NCI-H2171 (cell line): ENCODE measurements around the gene THAP6.
"Not testable (repeated sequence)": the region's sequence is repeated elsewhere in the genome, so short reads cannot be mapped to it uniquely, and the experiment has no call there.

Source experiments
- DNase-seq: peaks from one replicate; lab custom pipeline; 2025; lab: John Stamatoyannopoulos, UW

The THAP6 gene

DNA sequence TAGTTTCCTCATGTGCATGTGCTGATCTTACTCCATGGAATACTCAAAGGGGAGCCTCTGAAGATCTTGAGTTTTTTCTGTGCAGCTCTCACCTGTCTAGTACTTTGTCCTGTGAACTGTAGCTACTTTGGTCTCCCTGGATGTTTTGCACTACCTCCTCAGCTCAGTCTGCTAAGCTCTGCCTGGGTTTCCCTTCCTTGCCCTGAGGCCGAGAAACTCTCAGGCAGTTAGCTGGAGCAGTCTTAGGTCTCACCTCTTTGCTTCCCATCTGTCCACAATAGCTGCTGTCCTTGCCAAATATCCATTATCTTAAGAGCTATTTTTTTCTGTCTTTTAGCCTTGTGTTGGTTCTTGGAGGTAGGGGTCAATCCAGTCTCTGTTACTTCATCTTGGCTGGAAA is 11.6 kb downstream of the THAP6 start:
- no peak for DNase-seq

GRCh38 chr4:75527482-75527881 is 13.2 kb downstream of the THAP6 start:
- DNase-seq, result no peak

DNA sequence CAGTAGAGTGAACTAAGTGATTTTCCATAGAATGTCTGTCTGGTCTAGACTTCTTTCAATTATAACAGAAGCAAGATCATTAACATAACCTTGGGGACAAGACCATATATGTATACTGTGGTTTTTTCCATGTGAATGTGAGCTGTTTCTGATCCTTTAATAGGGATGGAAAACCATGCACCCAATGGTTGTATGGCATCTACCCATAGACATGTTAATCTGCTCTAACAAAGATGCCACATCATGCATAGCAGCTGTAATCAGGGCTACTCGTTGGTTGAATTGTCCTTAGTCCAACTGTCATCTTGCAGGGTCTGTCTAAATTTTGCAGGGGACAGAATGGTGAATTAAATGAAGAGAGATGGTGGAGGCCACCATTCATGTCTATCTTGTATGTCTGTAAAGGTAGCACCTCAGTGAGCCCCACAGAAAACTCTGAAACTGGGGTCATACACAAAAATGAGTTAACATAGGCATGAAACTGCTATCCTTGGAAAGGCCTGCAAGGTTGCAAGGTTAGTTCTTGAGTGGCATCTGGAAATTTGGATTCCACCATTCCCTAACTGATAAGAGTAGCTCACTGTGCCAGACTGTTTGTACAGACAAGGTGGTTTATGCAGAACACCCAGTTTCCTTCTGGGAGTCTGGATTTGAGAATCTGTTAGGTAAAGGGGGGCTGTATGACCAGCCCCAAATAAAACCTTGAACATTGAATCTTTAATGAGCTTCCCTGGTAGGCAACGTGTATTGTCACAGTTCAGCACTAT is 16.5 kb downstream of the THAP6 start:
- DNase-seq, result no peak

DNA sequence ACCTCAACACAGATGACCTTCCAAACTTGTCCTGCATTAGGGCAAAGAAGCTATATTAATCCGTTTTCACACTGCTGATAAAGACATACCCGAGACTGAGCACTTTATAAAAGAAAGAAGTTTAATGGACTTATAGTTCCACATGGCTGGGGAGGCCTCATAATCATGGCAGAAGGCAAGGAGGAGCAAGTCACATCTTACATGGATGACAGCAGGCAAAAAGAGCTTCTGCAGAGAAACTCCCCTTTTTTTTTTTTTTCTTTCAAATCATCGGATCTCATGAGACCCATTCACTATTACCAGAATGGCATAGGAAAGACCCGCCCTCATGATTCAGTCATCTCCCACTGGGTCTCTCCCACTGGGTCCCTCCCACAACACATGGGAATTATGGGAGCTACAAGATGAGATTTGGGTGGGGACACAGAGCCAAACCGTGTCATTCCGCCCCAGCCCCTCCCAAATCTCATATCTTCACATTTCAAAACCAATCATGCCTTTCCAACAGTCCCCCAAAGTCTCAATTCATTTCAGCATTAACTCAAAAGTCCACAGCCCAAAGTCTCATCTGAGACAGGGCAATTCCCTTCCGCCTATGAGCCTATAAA is 17.4 kb downstream of the THAP6 start:
- not testable (repeated sequence) for DNase-seq

GRCh38 chr4:75533339-75533887 is 19.1 kb downstream of the THAP6 start:
- not testable (repeated sequence) for DNase-seq

- DNase-seq, result not testable (repeated sequence)
Measured at GRCh38 chr4:75533926-75534325, 19.7 kb downstream of the THAP6 start.

DNA sequence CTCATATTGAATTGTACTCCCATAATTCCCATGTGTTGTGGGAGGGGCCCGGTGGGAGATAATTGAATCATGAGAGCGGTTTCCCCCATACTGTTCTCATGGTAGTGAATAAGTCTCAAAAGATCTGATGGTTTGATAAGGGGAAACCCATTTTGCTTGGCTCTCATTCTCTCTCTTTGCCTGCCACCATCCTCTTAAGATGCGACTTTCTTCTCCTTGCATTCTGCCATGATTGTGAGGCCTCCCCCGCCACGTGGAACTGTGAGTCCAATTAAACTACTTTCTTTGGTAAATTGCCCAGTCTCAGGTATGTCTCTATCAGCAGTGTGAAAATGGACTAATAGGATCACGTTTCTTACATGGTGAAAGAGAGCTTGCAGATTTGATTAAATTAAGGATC is 23.0 kb downstream of the THAP6 start:
- not testable (repeated sequence) for DNase-seq

GRCh38 chr4:75542824-75543223 is 28.6 kb downstream of the THAP6 start:
- DNase-seq, result no peak

- not testable (repeated sequence) for DNase-seq
Measured at GRCh38 chr4:75544220-75544619, 29.9 kb downstream of the THAP6 start.

- no peak for DNase-seq
Measured at GRCh38 chr4:75544870-75545269, 30.6 kb downstream of the THAP6 start.

GRCh38 chr4:75545526-75545925 is 31.3 kb downstream of the THAP6 start:
- no peak for DNase-seq

GRCh38 chr4:75547647-75548387 is 33.5 kb downstream of the THAP6 start:
- DNase-seq, result no peak

GRCh38 chr4:75549019-75549418 is 34.7 kb downstream of the THAP6 start:
- no peak for DNase-seq

GRCh38 chr4:75552452-75552851 is 38.2 kb downstream of the THAP6 start:
- DNase-seq, result no peak

DNA sequence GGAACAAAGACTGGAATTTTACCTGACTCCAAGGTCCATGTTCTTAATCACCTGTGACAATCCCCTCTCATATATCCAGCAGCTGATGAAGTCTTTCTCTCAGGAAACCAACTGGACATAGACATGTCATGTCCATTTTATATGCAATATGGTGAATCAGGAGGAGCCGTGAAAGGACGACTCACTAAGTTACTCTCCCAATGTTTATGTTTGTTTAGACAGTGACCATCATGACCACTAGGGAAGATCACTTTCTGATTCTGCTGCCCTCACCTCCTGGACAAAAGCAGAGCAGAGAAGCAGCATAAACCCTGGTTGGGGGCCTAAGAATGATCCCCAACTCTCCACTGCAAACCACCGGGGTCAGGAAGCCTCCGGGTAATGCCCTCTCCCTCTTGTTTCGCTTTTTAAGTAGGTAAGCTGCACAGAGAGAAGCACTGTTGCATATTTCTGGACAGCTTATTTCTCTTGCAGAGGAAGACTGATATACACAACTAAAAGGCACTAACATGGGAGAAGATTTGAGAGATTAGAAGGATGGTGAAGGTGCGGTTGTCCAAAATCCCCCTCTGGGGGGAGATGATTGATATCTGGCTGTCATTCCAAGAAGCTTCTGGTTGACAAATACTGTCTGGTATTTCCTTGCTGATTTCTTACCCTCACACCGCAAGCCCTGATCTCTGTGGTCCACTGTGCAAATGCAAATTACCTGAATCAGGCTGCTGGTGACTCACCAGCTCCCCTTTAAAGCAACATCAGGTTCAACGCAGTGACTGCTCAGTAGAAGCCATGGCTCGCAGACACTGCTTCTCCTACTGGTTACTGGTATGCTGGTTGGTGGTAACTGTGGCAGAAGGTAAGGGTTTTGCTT is 41.3 kb downstream of the THAP6 start, which contains the start of gene ODAPH:
Gene ODAPH (plus strand): TSS at position 773 of the 871 bp plus-strand sequence. CDS start 17 bp downstream, at position 790.
- DNase-seq, result no peak

GRCh38 chr4:75557696-75558095 is 43.4 kb downstream of the THAP6 start:
- DNase-seq, result no peak

DNA sequence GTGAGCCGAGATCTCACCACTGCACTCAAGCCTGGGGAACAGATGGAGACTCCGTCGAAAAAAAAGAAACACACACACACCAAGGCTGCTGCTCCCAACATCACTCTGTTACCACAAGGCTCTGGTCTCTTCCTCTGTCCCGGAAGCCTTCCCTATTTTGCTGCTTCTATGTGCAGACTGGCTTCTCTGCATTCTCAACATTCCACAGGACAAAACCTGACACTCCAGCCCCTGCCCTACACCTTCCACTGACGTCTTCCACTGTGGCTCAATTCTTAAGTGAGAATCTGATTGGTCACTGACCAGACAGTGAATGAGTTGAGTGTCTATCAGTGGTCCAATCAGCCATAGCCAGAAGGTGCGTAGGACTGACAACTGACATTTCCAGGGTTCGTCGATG is 47.5 kb downstream of the THAP6 start:
- no peak for DNase-seq

- DNase-seq, result no peak
Measured at GRCh38 chr4:75564023-75564422, 49.8 kb downstream of the THAP6 start.

GRCh38 chr4:75565481-75565880 is 51.2 kb downstream of the THAP6 start:
- DNase-seq, result no peak

- DNase-seq, result no peak
Measured at GRCh38 chr4:75566911-75567310, 52.6 kb downstream of the THAP6 start.

- DNase-seq, result no peak
Measured at GRCh38 chr4:75567725-75568124, 53.5 kb downstream of the THAP6 start.
